NOMO-1 treated with dmso at 0.1 percent for 144 hours (cell line): ENCODE results near the gene TMCC1.
"Not testable (repeated sequence)": the region's sequence is repeated elsewhere in the genome, so short reads cannot be mapped to it uniquely, and the experiment has no call there.

Experiments used
- DNase-seq: peaks from one replicate; lab custom pipeline; 2025; ENCODE audit not compliant: unreplicated experiment; lab: John Stamatoyannopoulos, UW

The TMCC1 gene

DNA sequence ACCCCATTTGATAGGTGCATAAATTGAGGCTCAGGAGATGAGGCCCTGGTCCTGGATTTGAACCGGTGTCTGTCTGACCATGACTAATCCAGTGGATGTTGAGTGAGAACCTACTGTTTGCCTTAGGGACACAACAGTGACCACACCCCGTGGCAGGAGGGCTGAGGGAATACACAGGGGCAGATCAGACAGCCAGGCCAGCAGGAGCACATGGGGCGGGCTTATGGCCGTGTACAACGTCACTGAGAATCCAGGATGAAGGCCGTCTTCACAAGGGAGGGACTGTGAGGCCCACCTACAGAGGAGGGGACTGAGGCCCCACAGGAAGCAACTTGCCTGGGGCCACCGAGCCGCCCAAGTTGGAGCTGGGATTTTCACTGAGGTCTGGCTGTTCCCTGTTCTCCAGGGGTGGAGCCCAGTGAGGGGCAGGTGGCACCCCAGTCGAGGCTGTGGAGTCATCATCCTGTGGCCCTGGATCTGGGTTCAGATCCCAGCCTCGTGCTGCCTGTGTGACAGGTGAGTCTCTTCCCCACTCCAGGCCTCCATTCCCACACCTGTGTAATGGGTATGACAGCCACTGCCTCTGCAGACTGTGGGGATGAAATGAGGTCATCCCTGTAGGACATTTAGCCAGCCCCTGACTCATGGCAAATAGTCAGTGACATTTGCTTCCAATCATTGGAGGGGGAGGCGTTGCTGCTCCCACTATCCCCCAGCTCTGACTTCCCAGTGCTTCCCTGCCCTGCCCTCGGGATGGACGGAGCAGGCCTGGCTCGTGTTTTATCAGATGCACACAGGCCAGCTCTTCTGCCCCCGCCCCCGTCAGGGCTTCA is 280.8 kb downstream of the TMCC1 start:
- DNase-seq = no peak

GRCh38 chr3:129611812-129612533 is 281.5 kb downstream of the TMCC1 start:
- DNase-seq = no peak

- DNase-seq = no peak
These were observed 282.1 kb downstream of the TMCC1 start for GRCh38 chr3:129611446-129611800.

DNA sequence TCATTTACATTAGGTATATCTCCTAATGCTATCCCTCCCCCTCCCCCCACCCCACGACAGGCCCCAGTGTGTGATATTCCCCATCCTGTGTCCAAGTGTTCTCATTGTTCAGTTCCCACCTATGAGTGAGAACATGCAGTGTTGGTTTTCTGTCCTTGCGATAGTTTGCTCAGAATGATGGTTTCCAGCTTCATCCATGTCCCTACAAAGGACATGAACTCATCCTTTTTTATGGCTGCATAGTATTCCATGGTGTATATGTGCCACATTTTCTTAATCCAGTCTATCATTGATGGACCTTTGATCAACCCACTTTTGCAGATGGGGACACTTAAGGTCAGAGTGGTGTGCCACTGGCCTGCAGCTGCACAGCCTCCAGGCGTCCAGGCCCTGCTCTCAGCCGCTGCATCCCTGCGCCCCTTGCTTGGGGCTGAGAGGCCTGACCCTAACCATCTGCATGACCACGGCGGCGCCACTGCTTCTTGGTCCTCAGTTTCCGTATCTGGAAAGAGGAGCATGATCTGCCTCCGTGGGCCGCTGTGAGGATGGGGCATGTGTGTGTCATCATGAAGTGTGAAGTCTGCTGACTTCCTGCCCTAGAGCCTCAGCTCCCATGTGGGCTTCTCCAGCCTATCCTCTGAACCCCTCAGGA is 282.6 kb downstream of the TMCC1 start:
- not testable (repeated sequence) for DNase-seq

GRCh38 chr3:129610276-129610675 is 283.2 kb downstream of the TMCC1 start:
- DNase-seq = no peak

- DNase-seq = no peak
These were observed 283.8 kb downstream of the TMCC1 start for GRCh38 chr3:129609591-129610182.

GRCh38 chr3:129608936-129609590 is 284.4 kb downstream of the TMCC1 start:
- DNase-seq = no peak

DNA sequence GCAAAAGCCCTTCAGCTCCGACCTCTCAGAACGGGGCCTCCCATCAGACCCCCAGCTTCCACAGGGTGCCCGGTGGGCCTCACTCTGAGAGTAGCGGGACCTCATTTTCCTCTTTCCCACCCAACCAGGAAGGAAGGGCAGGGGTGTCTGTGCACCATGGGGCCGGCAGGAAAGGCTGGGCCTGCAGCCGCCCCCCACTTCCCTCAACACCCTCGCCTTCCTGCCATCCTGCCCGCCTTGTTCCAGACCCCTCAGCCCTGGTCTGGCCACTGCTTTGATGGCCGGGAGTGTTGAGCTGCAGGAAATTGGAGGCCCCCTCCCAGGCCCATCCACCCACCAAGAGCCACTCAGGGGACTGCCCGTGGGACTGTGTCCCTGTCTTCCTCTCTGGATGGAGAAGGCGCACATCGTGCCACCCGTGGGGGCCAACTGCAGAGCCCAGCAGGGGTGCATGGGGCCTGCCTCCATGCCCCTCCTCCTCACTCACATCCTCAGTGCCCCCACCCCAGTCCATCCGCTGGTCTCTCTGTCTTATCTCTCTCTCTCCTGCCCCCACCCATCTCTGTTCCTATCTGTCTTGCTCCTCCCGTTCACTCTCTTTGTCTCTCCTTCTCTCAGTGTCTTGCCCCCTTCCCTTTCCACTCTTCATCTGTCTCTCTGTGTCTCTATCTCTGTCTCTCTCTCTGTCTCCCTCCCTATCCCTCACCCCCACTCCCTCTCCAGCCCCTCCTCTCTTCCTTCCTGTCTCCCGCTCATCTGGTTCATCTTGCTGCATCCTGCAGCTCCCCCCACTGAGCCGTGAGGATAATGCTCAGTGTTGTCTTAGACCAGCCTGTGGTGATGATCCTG is 285.2 kb downstream of the TMCC1 start:
- DNase-seq = no peak

- DNase-seq = no peak
These were observed 286.0 kb downstream of the TMCC1 start for GRCh38 chr3:129607391-129608068.

DNA sequence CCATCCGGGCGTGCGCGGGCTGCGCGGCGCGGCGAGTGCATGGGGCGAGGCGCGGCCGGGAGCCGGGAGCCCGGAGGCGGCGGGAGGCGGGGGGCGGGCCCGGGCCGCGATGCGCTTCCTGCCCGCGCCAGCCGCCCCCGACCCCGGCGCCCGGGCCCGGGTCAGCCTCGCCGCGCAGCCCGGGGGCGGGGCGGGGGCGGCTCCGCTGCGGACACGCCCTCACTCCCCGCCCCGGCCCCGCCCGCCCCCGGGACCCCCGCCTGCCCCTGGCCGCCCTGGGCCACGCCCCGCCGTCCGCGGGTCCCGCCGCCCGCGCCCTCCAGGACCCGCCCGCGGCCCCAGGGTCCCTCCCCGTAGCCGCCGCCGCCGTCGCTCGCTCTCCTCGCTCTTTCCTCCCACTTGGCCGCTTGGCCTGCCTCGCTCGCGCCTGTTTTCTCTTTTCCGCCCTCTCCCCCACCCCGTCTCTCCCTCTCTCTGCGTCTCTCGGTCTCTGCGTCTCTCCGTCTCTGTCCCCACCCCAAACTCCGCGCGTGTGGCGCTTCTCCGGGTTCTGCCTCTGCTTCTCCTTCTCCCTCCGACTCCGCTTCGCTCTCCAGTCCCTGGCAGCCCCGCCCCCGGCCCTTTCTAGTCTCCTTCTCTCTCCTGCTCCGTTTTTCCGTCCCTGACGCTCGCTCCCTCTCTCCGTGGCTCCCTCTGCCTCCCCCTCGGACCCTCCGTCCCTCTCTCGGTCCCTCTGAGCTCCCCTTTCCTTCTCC is 286.7 kb downstream of the TMCC1 start, which contains the start of gene PLXND1:
TSS of gene PLXND1 (minus strand) at position 41 of the 755 bp plus-strand sequence. CDS start at position 4, 37 bp downstream.
- DNase-seq = peak; percentile 84

GRCh38 chr3:129605922-129606635 is 287.4 kb downstream of the TMCC1 start:
- no peak for DNase-seq

GRCh38 chr3:129605203-129605921 is 288.1 kb downstream of the TMCC1 start:
- DNase-seq = peak; percentile 53

GRCh38 chr3:129604767-129605166 is 288.7 kb downstream of the TMCC1 start:
- no peak for DNase-seq

GRCh38 chr3:129603991-129604749 is 289.3 kb downstream of the TMCC1 start:
- no peak for DNase-seq

DNA sequence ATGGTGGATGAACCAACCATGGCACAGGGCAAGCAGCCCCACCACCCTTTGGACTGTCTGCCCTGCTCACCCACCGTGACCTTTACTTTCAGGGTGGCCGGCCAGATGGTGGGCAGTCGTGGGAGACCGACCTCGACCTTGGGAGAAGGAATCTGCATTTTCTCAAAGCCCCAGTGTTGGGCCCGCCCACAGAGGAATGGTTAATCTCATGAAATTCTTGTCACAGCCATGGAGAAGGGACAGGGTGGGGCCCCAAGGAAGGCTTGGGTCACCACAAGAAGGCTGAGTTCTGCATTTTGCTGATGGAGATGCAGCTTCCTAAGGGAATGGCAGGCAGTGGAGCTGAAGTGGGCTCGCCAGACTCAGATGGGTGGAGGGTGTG is 290.0 kb downstream of the TMCC1 start:
- no peak for DNase-seq

DNA sequence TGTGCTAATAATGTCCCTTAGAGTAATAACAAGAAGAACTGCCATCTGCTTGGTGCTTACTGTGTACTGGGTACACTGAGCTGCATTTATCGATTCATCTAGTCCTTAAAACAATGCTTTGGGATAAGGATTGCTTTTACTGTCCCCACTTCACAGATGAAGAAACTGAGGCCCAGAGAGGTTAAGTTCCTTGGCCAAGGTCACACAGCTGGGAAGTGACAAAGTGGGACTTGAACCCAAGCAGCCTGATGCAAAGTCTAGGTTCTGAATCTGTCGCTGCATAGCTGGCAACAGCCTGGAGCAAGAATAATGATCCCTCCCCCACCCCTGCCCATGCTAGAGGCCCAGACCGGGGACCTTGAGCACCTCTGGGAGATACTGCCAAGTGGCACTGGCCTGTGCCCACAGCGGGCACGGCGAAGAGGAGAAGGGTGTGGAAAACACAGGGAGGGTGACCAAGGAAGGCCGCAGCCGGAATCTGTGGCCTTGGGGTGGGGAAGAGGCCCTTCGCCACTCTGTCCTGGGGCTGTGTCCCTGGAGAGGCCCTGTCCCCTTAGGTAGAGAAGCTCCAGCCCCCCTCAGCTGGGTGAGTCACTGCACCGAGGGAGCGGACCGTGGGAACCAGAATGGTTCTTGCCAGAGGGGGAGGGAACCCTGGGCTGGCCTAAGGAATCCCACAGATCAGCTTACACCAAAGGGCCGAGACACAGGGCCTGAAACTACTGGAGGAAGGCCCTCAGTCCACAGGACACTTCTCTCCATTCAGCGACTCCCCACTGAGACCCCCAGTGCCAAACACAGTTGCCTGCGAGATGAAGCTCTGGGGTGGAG is 290.6 kb downstream of the TMCC1 start:
- no peak for DNase-seq
